A673 (cell line): Measurements from ENCODE around the gene IL10. TPM values are rescaled to one million over a fixed set of nuclear protein-coding genes. Genes with fewer than 3 reads are reported as not detected.

Experiments
- BruUV-seq: library from RNA; stranded (reverse); fragments of 400-500 nt; replicated peaks from 2 replicates; lab custom pipeline; 2021; lab: Mats Ljungman, UMichigan
- CTCF ChIA-PET: fragments of 300-600 bp; sonication (Branson Sonifier 250); formaldehyde crosslinking; loops from one replicate; lab custom pipeline; 2022; ENCODE audit warnings: antibody characterized with exemption; lab: Charles Lee
- POLR2A ChIA-PET: fragments of 300-600 bp; sonication (Branson Sonifier 250); formaldehyde crosslinking; loops from one replicate; lab custom pipeline; 2022; ENCODE audit warnings: antibody characterized with exemption; ENCODE audit not compliant: low non-redundant PET; lab: Charles Lee
- DNase-seq: peaks from one replicate; pipeline ENCODE4 v3.0.0-alpha.2; 2015; ENCODE audit warnings: low spot score
- H3K27ac ChIP-seq: fragments of 200-600 bp; sonication (generic); 2 replicates; pipeline ENCODE4 v1.5.1; 2016; ENCODE audit warnings: mixed run types, low read depth, mild to moderate bottlenecking, mixed read lengths, antibody characterized with exemption, low read length; ENCODE audit not compliant: poor library complexity, severe bottlenecking
- H3K27me3 ChIP-seq: fragments of 200-600 bp; sonication (generic); replicated peaks from 2 replicates; pipeline ENCODE4 v1.6.1; 2017; ENCODE audit warnings: mixed run types, low read depth, mild to moderate bottlenecking, mixed read lengths, antibody characterized with exemption, low read length; ENCODE audit not compliant: insufficient read depth, poor library complexity
- H3K36me3 ChIP-seq: fragments of 200-600 bp; sonication (generic); 2 replicates; pipeline ENCODE4 v1.6.1; 2016; ENCODE audit warnings: mixed run types, mild to moderate bottlenecking, mixed read lengths, antibody characterized with exemption, low read length; ENCODE audit not compliant: insufficient read depth, poor library complexity, severe bottlenecking
- H3K4me1 ChIP-seq: fragments of 200-600 bp; sonication (generic); 2 replicates; pipeline ENCODE4 v1.6.1; 2017; ENCODE audit warnings: mixed run types, mild to moderate bottlenecking, mixed read lengths, antibody characterized with exemption, low read length; ENCODE audit not compliant: insufficient read depth, poor library complexity, severe bottlenecking
- H3K4me3 ChIP-seq: fragments of 200-600 bp; sonication (generic); 2 replicates; pipeline ENCODE4 v1.5.1; 2016; ENCODE audit warnings: low read depth, mixed run types, mild to moderate bottlenecking, mixed read lengths, low read length; ENCODE audit not compliant: poor library complexity, severe bottlenecking
- H3K9me3 ChIP-seq: fragments of 200-600 bp; sonication (generic); 2 replicates; pipeline ENCODE4 v1.6.1; 2016; ENCODE audit warnings: mixed run types, low read depth, mild to moderate bottlenecking, mixed read lengths, antibody characterized with exemption, low read length; ENCODE audit not compliant: poor library complexity, severe bottlenecking
- CTCF ChIP-seq: fragments of 300-800, 200-600 bp; sonication (generic); conservative IDR thresholded peaks from 2 replicates; pipeline ENCODE4 v1.5.1; 2017; ENCODE audit warnings: low read depth, mild to moderate bottlenecking, antibody characterized with exemption, low read length, moderate library complexity, mixed read lengths
- EZH2 ChIP-seq: fragments of 200-600 bp; sonication (generic); IDR thresholded peaks from 2 replicates; pipeline ENCODE4 v1.6.1; 2017; ENCODE audit warnings: borderline replicate concordance, low read depth, mild to moderate bottlenecking, mixed read lengths, antibody characterized with exemption, low read length; ENCODE audit not compliant: poor library complexity, severe bottlenecking
- intact Hi-C: fragments of 100-400 bp; cut with micrococcal nuclease; formaldehyde crosslinking; loops from one replicate; pipeline ENCODE4 v1.10.0; 2022; ENCODE audit not compliant: unreplicated experiment
- total RNA-seq: library from RNA; stranded (reverse); gene quantifications from 2 replicates; pipeline ENCODE4 v1.2.3, GENCODE V29; 2021

The IL10 gene
- total RNA-seq, 1 experiment from 2014 or later = not detected

GRCh38 chr1:206796116-206796515 is 23.8 kb upstream of the IL10 start:
- Histone ChIP-seq H3K27ac (no peak overlapping the region), H3K4me1 (no peaks in the 10 kb centered on the region), H3K9me3 (no peaks in the 10 kb centered on the region), H3K4me3 (no peak overlapping the region), H3K27me3 (no peaks in the 10 kb centered on the region), H3K36me3 (no peaks in the 10 kb centered on the region)
- intact Hi-C loops = no loop called here
- POLR2A ChIA-PET = no interaction called here
- DNase-seq = no peak
- BruUV-seq = no TSS peak
- CTCF ChIA-PET = no interaction called here
- TF ChIP-seq EZH2 = no peak
- TF ChIP-seq CTCF = no peak

- Histone ChIP-seq H3K27me3 (no peaks in the 10 kb centered on the region), H3K4me3 (no peak overlapping the region), H3K27ac (no peak overlapping the region), H3K4me1 (no peaks in the 10 kb centered on the region), H3K9me3 (no peaks in the 10 kb centered on the region), H3K36me3 (no peaks in the 10 kb centered on the region)
- no TSS peak for BruUV-seq
- CTCF ChIA-PET = no interaction called here
- TF ChIP-seq EZH2 (no peak), CTCF (no peak)
- DNase-seq = no peak
- POLR2A ChIA-PET = no interaction called here
- intact Hi-C loops = no loop called here
Measured at GRCh38 chr1:206794294-206794908, 22.1 kb upstream of the IL10 start.

- Histone ChIP-seq H3K27ac (no peak overlapping the region), H3K36me3 (no peaks in the 10 kb centered on the region), H3K9me3 (no peaks in the 10 kb centered on the region), H3K4me1 (no peaks in the 10 kb centered on the region), H3K4me3 (no peak overlapping the region), H3K27me3 (peaks cover 2% of the 10 kb centered on the region)
- ChIA-PET POLR2A (no interaction called here), CTCF (no interaction called here)
- TF ChIP-seq EZH2 = no peak
- no peak for TF ChIP-seq CTCF
- DNase-seq = no peak
- intact Hi-C loops = no loop called here
- BruUV-seq = no TSS peak
Measured at GRCh38 chr1:206793620-206794019, 21.3 kb upstream of the IL10 start.
